Esophagus muscularis mucosa (tissue), 3 donors: ENCODE measurements around the gene MPL.

Source experiments
- CTCF ChIP-seq, 3 experiments: fragments of 200-600 bp in 2 of 3; fragments of 450-650 bp in 1 of 3; sonication (generic) in 2 of 3; IDR thresholded peaks; one replicate each; pipeline ENCODE4 v1.5.1; 2017 to 2019; ENCODE audit warnings: antibody characterized with exemption in 3 of 3, mild to moderate bottlenecking in 2 of 3, moderate library complexity in 1 of 3
- POLR2A ChIP-seq: fragments of 450-650 bp; IDR thresholded peaks from one replicate; pipeline ENCODE4 v1.6.1; 2017; ENCODE audit warnings: antibody characterized with exemption, moderate library complexity, mild to moderate bottlenecking, low read depth
- POLR2AphosphoS5 ChIP-seq, 2 donors: sonication (generic); formaldehyde crosslinking; IDR thresholded peaks; one replicate each; pipeline ENCODE4 v1.6.1; 2017; ENCODE audit warnings: antibody characterized with exemption in 2 of 2

- no peak for TF ChIP-seq CTCF (IDR thresholded peaks at IDR 0.05)
- no peak for TF ChIP-seq POLR2A
- TF ChIP-seq POLR2AphosphoS5 (IDR thresholded peaks at IDR 0.05), result no peak
Measured at GRCh38 chr1:43309405-43310025, 28.1 kb upstream of the MPL start.
